Measurements from ENCODE around the gene PNPLA7.
"Not testable (repeated sequence)": the region's sequence is repeated elsewhere in the genome, so short reads cannot be mapped to it uniquely, and the experiment has no call there.

PNPLA7 gene

GRCh38 chr9:137575364-137575715, 25.1 kb upstream of the PNPLA7 start:
- no peak for DNase-seq (ENCODE audit: low spot score)

- DNase-seq (ENCODE audit: low spot score), result no peak
These were observed 24.0 kb upstream of the PNPLA7 start for GRCh38 chr9:137574192-137574591.

DNA sequence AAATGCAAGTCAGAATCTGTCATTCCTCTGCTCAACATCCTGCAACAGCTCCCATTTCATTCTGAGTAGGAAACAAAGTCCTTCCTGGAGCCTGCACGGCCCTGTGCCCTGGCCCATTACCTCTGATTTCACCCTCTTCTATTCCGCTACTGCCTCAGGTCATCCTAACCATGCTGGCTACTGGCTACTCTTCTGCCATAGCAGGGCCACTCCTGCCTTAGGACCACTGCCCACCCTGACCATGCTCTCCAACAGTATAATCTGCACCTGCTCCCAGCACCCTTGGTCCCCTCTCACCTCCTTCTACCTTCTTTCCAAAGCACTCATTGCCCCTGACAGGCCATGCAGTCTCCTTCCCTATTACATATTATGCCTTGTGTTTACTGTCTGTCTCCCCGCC, 20.4 kb upstream of the PNPLA7 start:
- no peak for DNase-seq (ENCODE audit: low spot score)

- no peak for DNase-seq (ENCODE audit: low spot score)
These were observed 19.5 kb upstream of the PNPLA7 start for GRCh38 chr9:137569609-137570203.

DNA sequence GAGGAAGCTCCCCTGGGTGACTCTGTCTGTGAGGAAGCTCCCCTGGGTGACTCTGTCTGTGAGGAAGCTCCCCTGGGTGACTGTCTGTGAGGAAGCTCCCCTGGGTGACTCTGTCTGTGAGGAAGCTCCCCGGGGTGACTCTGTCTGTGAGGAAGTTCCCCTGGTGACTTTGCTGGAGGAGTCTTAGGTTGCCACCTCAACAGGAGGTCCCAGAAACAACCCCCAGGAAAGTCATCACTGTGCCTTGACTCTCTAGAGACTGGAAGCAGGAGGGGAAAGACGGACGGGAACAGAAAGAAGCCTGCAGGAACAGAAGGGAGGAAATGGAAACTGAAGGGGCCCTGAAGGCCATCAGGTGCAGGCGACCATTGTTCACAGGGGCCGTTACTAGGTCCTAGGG, 18.2 kb upstream of the PNPLA7 start:
- DNase-seq (ENCODE audit: low spot score), result not testable (repeated sequence)

- no peak for DNase-seq (ENCODE audit: low spot score)
These were observed 14.7 kb upstream of the PNPLA7 start for GRCh38 chr9:137564817-137565411.

GRCh38 chr9:137564134-137564533, 13.9 kb upstream of the PNPLA7 start:
- DNase-seq (ENCODE audit: low spot score), result no peak

GRCh38 chr9:137558127-137558526, 7.9 kb upstream of the PNPLA7 start:
- DNase-seq (ENCODE audit: low spot score), result no peak

GRCh38 chr9:137556069-137556838, 6.1 kb upstream of the PNPLA7 start:
- no peak for DNase-seq (ENCODE audit: low spot score)

GRCh38 chr9:137555179-137555578, 5.0 kb upstream of the PNPLA7 start:
- no peak for DNase-seq (ENCODE audit: low spot score)

DNA sequence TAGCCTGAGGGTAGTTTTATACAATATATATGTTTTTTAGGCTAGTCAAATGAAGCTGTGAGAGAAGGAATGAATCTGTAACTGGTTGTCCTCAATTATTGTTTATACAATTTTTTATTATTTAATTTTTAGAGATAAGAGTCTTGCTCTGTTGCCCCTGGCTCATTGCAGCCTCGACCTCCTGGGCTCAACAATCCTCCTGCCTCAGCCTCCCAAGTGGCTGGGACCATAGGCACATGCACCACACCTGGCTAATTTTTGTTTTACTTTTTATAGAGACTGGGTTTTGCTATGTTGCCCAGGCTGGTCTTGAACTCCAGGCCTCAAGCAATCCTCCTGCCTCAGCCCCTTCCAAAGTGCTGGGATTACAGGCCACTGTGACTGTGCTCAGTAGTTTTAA, 4.1 kb upstream of the PNPLA7 start:
- no peak for DNase-seq (ENCODE audit: low spot score)

DNA sequence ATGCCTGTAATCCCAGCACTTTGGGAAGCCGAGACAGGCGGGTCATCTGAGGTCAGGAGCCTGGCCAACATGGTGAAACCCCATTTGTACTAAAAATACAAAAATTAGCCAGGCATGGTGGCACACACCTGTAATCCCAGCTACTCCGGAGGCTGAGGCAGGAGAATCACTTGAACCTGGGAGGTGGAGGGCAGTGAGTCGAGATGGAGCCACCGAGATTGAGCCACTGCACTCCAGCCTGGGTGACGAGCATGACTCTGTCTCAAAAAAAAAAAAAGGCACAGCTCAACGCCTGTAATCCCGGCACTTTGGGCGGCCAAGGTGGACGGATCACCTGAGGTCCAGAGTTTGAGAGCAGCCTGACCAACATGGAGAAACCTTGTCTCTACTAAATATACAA, 3.5 kb upstream of the PNPLA7 start:
- DNase-seq (ENCODE audit: low spot score), result not testable (repeated sequence)

GRCh38 chr9:137552022-137552768, 2.0 kb upstream of the PNPLA7 start:
- DNase-seq (ENCODE audit: low spot score), result no peak

DNA sequence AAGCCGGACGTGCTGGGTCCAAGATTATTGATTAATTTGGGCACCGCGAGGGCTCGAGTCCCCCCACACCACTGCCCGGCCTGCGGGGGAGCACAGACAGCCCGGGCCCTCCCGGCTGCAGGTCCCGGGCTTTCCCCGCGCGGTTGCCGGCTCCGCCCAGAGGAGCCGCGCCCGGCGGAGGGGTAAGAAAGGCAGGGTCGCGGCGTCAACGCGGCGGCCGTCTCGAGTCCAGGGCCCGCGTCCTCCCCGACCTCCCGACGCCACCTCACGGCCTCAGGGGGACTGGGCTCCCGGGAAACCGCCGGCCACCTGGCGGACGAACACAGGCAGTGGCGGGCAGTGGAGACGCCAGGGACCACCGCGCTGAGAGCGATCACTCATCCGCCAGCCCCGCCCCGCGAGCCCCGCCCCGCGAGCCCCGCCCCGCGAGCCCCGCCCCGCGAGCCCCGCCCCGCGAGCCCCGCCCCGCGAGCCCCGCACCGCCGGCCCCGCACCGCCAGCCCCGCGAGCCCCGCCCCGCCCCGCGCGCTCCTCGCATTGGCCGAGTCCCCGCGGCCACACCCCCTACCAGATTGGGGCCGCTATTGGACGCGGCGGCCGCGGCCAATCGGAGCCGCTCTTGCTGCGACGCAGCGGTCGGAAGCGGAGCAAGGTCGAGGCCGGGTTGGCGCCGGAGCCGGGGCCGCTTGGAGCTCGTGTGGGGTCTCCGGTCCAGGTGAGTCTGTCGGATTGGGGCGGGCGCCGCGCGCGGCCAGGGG, 1.2 kb upstream of the PNPLA7 start, which contains the start of gene MRPL41:
Gene MRPL41 (plus strand): TSS at position 616 of the 758 bp plus-strand sequence. CDS start 203 bp downstream, outside the sequence.
- peak; percentile 97 for DNase-seq (ENCODE audit: low spot score)

DNA sequence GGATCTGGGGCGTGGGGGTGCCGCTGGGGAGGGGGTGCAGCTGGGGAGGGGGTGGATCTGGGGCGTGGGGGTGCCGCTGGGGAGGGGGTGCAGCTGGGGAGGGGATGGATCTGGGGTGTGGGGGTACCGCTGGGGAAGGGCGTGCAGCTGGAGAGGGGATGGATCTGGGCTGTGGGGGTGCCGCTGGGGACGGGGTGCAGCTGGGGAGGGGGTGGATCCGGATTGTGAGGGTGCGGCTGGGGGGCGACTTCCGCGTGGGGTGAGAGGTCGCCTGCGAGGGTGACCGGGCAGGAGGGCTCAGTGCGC, 709 bp upstream of the PNPLA7 start:
- DNase-seq (ENCODE audit: low spot score), result not testable (repeated sequence)

GRCh38 chr9:137547687-137548543, 2.3 kb downstream of the PNPLA7 start:
- DNase-seq (ENCODE audit: low spot score), result no peak

- peak; percentile 74 for DNase-seq (ENCODE audit: low spot score)
These were observed 5.1 kb downstream of the PNPLA7 start for GRCh38 chr9:137545123-137545522.

DNA sequence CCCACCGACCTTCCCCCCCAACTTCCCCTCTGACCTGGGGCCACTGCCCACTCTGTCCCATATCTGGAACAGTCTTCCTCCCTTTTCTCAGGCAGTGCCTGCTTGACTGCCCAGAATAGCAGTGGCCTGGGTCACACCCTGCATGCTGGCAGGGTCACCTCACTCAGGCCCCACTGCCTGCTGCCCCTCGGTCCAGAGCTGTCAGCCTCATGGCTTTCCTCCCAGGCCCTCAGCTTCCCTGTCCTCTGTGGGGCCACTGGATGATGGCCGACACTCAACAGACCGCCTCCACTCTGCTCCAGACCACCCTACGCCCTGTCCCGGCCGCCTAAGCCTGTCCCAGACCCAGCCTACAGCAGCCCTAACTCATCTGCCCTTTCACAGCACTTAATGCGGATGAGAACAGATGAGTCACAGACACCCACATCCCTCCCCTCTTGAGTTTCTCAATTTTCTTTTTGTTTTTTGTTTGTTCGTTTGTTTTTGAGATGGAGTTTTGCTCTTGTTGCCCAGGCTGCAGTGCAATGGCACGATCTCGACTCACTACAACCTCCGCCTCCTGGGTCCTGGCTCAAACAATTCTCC, 5.9 kb downstream of the PNPLA7 start:
- DNase-seq (ENCODE audit: low spot score), result peak; percentile 48

DNA sequence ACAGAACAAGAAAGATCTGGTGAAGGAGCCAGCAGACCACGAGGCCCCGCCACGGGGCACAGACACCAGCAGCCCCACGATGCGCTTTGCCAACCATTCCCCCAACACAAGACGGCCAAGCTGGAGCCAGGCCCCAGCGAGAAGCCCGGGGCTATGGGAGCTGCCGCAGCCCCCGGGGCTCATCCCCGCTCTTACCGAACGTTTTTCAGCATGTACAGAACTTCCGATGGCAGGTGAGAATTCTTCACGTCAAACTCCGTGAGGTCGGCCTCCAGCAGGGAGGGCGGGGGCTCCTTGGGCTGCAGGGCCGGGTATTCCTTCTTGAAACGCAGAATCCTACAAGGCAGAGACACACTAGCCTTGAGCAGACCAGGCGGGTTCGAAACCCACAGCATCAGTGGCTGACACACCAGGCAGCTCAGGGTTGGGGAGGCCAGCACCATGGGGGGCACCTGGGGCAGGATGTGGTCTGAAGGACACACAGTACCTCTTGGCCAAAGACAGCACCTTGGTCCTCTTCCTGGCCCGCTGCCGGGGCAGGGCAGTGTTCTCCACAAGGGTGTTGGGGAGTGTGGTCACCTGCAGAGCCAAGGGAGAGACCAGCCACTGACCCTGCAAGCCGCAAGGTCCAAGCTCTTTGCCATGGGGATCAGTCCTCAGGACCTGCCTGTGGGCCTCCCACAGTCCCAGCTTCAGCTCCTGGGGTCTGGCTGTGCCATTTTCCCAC, 6.8 kb downstream of the PNPLA7 start:
- no peak for DNase-seq (ENCODE audit: low spot score)

- DNase-seq (ENCODE audit: low spot score), result no peak
These were observed 7.7 kb downstream of the PNPLA7 start for GRCh38 chr9:137542486-137542885.

Measured in AG20443 (cell line).